Kidney tubule cell (primary cell): ENCODE data around the gene ZNF735.
A peak's percentile ranks its signal among the peaks of the same experiment; 100 is the strongest.
"Not testable (repeated sequence)": the region's sequence is repeated elsewhere in the genome, so short reads cannot be mapped to it uniquely, and the experiment has no call there.

ENCODE experiments used
- DNase-seq: peaks from one replicate; pipeline ENCODE4 v3.0.0-alpha.2; 2018; ENCODE audit warnings: low spot score

Gene ZNF735

DNA sequence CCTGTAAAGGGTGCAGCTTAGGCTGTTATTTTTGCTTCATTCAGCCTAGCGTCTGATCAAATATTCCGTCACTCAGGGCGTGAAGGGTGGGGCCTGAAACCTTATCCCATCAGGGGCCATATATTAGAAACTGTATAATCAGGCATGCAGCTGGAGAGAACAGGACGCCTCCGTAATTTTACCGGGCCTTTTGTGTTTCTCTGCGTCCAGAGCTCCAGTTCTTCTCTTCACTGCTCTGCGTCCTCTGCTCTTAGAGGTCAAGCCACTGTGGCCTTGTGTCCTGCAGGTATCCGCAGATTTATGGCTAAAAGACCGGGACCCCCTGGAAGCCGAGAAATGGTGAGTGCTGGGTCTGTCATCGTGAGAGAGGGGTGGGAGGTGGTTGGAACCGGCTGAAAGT, at the start of gene ZNF735:
Gene ZNF735 (plus strand): TSS at position 301 of the 400 bp plus-strand sequence. CDS start 0 bp downstream, at position 301.
- DNase-seq, result no peak

DNA sequence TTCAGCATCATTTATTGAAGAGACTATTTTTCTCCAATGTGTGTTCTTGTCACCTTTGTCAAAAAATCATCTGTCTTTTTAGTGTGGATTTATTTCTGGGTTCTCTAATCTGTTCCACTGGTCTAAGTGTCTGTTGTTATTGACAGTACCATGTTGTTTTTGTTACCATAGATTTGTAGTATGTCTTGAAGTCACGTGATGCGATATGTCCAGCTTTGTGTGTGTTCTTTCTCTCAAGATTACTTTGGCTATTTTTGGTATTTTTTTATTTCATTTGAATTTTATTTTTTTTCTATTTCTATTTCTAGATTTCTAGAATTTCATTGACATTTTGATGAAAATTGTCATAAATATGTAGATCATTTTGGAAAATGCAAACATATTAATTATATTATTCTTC, 36.0 kb upstream of the ZNF735 start:
- DNase-seq, result not testable (repeated sequence)

DNA sequence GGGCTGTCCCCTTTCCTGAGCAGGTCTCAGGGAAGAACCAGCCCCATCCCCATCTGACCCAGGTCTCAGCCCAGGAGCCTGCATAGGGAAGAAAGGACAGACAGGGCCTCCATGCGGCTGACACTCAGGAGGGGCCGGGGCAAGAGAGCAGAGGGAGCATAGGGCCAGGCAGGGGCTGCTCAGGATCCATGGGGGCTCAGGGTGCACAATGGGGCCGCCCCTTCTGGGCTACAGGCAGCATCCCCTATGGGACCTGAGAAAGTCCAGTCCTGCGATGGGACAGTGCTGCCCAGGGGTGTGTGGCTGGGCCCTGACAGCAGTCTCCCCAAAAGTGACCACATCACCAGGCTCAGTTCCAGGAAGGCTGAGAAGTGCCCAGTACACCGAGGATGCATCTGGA, 32.7 kb upstream of the ZNF735 start:
- DNase-seq, result no peak

DNA sequence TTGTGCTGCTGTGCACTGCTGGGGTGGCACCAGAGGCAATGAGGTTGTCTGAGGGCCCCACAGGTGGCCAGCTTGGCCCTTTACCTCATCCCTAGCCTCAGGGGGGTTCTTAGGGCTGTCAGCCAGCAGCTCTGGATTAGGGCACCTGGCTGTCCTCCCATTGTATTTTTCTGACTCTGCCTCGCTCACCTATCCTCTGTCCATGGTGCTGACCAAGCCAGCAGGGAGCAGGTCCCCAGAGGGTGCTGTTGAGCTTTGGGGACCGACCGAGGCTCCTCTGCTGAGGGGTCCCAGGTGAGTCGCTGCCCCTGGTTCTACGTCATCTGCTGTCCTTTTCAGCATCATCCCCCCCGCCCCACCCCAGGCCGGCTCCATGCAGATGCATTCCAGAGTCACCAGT, 32.1 kb upstream of the ZNF735 start:
- no peak for DNase-seq

DNA sequence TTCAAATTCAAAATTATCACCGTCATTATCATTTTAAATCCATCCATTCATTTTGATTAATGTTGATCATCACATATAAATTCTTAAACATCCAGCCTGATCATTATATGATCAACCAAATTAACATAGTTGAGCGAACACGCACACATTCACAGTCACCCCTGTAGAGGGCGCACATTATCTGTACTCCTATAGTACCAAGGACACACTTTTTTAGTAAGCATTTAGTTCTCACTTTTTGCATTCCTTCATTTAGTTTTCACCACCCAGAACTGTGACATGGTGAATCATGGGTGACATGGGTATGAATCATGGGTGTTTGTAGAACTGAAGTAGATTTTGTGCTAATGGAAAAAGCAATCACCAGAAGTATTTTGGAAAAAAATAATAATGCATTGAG, 26.0 kb upstream of the ZNF735 start:
- peak; percentile 19 for DNase-seq

DNA sequence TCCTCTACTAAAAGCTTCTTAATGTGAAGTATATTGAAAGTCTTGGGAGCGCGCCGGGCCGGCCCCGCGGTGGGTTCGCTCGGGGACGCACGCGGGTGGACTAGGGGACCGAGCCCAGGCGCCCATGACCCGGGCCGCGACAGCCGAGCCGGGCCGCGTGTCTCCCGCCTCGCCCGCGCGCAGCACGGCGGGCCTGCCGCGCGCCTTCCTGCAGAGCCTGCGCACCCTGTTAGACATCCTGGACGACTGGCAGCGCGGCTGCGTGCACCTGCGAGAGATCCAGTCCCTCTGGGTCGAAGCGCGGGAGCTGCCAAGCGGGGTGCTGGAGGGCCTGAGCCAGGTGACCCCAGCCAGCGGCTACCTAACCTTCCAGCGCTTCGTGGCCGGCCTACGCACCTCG, 25.4 kb upstream of the ZNF735 start:
- no peak for DNase-seq

DNA sequence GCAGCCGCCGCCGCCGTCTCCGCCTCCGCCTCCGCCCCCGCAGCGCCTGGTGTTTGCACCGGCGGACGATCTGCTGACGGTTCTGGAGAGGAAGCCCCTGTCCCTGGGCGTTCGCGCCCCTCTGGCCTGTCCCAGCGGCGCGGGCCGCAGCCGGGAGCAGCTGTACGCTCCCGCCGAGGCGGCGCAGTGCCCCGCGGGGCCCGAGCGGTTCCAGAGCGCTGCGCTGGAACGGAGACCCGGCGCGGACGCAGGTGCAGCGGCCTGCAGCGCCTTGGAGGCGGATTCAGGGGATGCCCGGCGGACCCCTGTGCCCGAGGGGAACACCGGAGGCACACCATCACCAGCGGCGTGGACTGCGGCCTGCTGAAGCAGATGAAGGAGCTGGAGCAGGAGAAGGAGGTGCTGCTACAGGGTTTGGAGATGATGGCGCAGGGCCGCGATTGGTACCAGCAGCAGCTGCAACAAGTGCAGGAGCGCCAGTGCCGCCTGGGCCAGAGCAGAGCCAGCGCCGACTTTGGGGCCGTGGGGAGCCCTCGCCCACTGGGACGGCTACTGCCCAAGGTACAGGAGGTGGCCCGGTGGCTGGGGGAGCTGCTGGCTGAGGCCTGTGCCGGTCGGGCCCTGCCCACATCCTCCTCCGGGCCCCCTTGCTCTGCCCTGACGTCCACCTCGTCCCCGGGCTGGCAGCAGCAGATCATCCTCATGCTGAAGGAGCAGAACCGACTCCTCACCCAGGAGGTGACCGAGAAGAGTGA, 24.8 kb upstream of the ZNF735 start:
- DNase-seq, result no peak

DNA sequence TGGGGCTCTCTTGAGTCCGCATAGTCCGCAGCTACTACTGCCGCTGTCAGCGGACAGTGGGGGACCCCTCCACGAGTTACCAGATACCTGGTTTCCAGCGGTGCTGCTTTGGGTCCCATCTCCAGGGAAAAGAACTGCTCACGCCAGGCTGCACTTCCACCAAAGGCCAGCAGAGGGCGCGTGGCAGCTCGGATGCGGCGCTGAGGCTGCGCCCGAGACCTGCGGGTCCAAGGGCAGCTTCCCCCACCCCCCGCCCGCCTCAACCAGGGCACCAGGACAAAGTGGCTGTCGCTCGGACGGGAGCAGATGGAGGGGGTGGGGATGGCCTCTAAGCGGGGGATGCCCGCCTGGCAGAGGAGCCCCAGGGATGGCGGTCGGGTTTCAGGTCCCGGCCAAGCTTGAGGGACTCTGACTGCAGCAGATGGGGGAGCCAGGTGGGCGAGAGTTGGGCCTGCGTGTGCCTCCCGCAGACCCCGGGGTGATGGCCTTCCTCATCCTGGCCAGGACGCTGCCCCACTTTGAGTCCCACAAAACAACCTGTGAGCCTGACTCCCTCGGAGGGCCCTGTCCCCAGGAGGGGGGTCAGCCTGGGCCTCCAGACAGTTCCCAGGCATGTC, 23.8 kb upstream of the ZNF735 start:
- DNase-seq, result no peak

DNA sequence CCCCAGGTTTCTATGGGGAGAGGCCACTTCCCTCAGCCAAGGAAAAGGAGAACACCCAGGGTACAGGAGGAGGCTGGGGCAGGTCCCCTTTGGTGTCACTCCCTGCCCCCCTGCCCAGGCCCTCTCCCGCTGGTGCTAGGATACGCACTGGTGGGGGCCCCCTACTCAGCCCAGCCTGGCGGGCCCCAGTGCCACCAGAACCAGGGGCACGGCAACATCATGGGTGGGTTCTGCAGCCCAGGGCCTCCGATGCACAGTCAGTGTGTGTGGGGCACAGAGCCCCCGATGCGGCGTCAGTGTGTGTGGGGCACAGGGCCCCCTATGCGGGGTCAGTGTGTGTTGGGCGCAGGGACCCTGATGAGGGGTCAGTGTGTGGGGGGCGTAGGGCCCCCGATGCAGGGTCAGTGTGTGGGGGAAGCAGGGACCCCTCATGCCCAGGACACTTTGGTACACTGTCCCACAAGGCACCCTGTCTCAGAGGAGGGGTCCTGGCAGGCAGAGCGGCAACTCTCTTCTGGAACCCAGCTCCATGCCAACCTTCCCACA, 23.1 kb upstream of the ZNF735 start:
- no peak for DNase-seq

DNA sequence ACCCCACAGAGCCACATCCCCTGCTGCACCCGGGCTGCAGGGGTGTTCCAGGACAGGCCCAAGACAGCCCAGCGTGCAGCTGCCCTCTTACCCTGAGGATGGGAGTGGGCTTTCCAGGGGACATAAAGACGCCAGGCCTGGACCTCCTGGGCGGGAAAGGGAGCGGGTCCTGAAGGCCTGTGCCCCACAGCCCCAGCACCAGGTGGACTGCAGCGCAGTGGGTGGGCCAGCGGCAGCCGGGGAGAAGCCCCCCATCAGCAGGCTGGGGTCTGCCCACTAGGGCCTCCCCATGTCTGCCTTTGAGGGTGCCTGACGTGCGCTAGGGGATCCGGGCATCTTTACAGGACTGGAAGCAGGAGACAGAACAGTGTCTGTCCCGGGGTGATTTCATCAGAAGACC, 22.6 kb upstream of the ZNF735 start:
- no peak for DNase-seq

DNA sequence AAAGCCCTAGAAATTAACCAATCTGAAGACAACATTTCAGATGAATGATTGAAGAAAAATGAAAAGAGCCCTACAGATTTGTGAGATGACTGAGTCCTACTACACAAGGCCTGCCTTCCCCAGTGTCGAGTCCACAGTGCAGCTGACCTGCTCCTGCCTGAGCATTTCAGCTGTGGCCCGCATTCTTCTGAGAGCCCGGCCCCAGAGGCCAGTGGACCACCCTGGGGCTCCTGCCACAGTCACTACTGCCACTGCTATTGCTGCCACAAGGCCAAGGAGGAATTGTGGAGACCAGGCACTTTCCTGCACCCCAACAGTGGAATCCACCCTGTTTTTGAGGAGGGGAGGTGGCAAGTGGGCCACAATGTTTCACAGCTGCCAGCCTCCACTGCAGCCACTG, 19.6 kb upstream of the ZNF735 start:
- DNase-seq, result no peak

DNA sequence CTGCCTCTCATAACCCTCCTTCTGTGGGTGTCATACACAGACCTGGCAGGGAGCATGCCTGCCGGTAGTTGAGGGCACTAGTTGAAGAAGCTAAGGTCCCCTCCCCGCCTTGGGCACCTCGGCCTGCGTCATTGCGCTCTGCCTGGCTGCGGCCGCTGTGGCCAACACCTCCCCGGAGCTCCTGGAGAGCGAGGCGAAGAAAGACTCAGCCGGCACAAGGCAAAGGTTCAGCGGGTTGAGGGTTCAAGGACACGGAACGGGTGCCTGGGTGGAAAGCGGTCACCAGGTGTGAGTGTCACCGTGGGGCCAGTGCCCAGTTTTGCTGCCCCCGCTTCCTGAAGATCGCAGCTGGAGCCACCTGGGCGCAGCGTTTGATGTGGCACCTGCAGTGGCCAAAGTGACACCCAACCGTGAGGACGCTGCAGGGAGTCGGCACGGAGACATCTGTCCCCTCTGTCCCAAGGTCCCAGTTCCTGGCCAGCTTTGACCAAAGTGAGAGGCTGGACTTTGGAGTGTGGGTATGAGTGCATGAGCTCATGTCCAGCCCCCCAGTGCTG, 14.8 kb upstream of the ZNF735 start:
- no peak for DNase-seq

DNA sequence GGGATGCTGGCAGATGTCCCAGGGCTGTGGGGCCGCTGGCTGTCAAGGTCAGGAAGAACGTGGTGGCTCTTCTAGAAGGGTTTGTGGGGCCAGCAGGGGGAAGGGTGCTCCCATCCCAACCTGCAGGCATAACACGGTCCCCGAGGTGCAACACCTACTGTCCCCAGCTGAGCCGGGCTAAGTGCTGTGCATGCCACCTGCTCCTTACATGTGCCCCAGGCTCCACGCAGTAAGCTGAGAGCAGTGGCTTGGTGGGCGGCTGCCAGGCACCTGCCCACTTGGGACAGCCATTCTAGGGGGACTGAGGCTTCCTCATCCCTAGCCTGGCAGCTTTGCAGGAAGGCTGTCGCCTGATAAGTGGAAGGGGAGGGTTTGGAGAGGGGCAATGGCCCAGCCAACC, 14.2 kb upstream of the ZNF735 start:
- no peak for DNase-seq

DNA sequence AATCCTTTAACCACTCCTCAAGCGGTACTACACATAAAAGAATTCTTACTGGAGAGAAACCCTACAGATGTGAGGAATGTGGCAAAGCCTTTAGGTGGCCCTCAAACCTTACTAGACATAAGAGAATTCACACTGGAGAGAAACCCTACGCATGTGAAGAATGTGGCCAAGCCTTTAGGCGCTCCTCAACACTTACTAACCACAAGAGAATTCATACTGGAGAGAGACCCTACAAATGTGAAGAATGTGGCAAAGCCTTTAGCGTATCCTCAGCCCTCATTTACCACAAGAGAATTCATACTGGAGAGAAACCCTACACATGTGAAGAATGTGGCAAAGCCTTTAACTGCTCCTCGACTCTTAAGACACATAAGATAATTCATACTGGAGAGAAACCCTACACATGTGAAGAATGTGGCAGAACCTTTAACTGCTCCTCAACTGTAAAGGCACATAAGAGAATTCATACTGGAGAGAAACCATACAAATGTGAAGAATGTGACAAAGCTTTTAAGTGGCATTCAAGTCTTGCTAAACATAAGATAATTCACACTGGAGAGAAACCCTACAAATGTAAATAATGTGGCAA, 12.8 kb downstream of the ZNF735 start:
- not testable (repeated sequence) for DNase-seq

DNA sequence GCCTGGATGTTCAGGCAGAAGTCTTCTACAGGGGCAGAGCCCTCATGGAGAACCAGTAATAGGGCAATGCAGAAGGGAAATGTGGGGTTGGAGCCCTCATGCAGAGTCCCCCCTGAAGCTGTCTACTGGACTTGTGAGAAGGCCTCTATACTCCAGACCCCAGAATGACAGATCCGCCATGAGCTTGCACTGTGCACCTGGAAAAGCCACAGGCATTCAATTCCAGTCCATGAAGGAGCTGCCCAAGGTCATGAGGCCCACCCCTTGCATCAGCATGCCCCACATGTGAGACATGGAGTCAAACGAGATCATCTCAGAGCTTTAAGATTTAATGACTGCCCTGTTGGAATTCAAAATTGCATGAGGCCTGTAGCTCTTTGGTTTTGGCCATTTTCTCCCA, 16.4 kb downstream of the ZNF735 start:
- DNase-seq, result no peak

DNA sequence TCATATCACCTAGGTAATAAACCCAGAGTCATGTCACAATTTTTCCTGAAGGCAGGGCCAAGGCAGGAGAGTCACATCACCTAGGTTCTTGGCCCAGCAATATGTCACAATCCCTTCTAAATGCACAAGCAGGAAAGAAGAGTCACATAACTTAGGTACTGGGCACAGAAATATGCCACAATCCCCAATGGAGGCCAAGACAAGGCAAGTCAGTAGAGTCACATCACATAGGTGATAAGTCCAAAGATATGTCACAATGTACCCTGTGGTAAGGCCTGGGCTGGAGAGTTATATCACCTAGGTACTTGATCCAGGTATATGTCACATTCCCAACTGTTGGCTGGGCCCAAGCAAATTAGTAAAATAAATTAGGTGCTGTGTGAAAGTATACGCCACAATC, 21.2 kb downstream of the ZNF735 start, which contains the start of gene ZNF679:
Gene ZNF679 (plus strand): TSS at position 301 of the 400 bp plus-strand sequence. CDS start 20,644 bp downstream, outside the sequence.
- DNase-seq, result not testable (repeated sequence)

DNA sequence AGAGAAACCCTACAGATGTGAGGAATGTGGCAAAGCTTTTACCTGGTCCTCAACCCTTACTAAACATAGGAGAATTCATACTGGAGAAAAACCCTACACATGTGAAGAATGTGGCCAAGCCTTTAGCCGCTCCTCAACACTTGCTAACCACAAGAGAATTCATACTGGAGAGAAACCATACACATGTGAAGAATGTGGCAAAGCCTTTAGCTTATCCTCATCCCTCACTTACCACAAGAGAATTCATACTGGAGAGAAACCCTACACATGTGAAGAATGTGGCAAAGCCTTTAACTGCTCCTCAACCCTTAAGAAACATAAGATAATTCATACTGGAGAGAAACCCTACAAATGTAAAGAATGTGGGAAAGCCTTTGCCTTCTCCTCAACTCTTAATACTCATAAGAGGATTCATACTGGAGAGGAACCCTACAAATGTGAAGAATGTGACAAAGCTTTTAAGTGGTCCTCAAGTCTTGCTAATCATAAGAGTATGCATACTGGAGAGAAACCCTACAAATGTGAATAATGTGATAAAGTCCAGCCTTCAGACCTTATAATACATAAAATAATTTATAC, 59.4 kb downstream of the ZNF735 start:
- no peak for DNase-seq
